HEK293T (cell line): ENCODE results near the gene CIBAR2.

Source experiments
- CTCF ChIA-PET: fragments of 350-600 bp; formaldehyde crosslinking; extraction: SDS; loops from one replicate; lab custom pipeline; 2021; ENCODE audit warnings: antibody characterized with exemption, inconsistent platforms; lab: Yijun Ruan, JAX
- POLR2A ChIA-PET: fragments of 350-600 bp; formaldehyde crosslinking; extraction: SDS; loops from one replicate; lab custom pipeline; 2020; ENCODE audit warnings: antibody characterized with exemption, inconsistent platforms; lab: Yijun Ruan, JAX
- DNase-seq: peaks from one replicate; pipeline ENCODE4 v3.0.0; 2012; ENCODE audit warnings: mixed read lengths; ENCODE audit errors: extremely low spot score
- ARNT ChIP-seq: fragments of 450-650 bp; IDR thresholded peaks from 2 replicates; pipeline ENCODE4 v1.6.1; 2017; ENCODE audit warnings: mild to moderate bottlenecking
- BHLHE40 ChIP-seq: fragments of 450-650 bp; IDR thresholded peaks from 2 replicates; pipeline ENCODE4 v1.6.1; 2016; ENCODE audit warnings: mild to moderate bottlenecking, moderate library complexity, borderline replicate concordance
- CTBP1 ChIP-seq: fragments of 450-650 bp; IDR thresholded peaks from 2 replicates; pipeline ENCODE4 v1.6.1; 2016; ENCODE audit warnings: borderline replicate concordance
- ELF4 ChIP-seq: fragments of 450-650 bp; IDR thresholded peaks from 2 replicates; pipeline ENCODE4 v1.6.1; 2017; ENCODE audit warnings: antibody characterized with exemption
- FOXA1 ChIP-seq: fragments of 450-650 bp; IDR thresholded peaks from 2 replicates; pipeline ENCODE4 v1.6.1; 2016; ENCODE audit warnings: mild to moderate bottlenecking
- FOXK2 ChIP-seq: fragments of 450-650 bp; IDR thresholded peaks from 2 replicates; pipeline ENCODE4 v1.6.1; 2016; ENCODE audit warnings: mild to moderate bottlenecking
- FOXM1 ChIP-seq: fragments of 450-650 bp; IDR thresholded peaks from 2 replicates; pipeline ENCODE4 v1.6.1; 2017; ENCODE audit warnings: mild to moderate bottlenecking, borderline replicate concordance
- HDGF ChIP-seq: fragments of 450-650 bp; IDR thresholded peaks from 2 replicates; pipeline ENCODE4 v1.6.1; 2017; ENCODE audit warnings: antibody characterized with exemption, borderline replicate concordance
- L3MBTL2 ChIP-seq: fragments of 450-650 bp; conservative IDR thresholded peaks from 2 replicates; pipeline ENCODE4 v1.6.1; 2016; ENCODE audit warnings: mild to moderate bottlenecking
- LEF1 ChIP-seq: fragments of 450-650 bp; IDR thresholded peaks from 2 replicates; pipeline ENCODE4 v1.6.1; 2017; ENCODE audit warnings: mild to moderate bottlenecking, borderline replicate concordance
- NFRKB ChIP-seq: fragments of 450-650 bp; IDR thresholded peaks from 2 replicates; pipeline ENCODE4 v1.6.1; 2016; ENCODE audit warnings: mild to moderate bottlenecking, moderate library complexity
- PKNOX1 ChIP-seq: fragments of 450-650 bp; IDR thresholded peaks from 2 replicates; pipeline ENCODE4 v1.6.1; 2016
- SP1 ChIP-seq: fragments of 450-650 bp; IDR thresholded peaks from 2 replicates; pipeline ENCODE4 v1.6.1; 2017
- SUZ12 ChIP-seq: fragments of 450-650 bp; IDR thresholded peaks from 2 replicates; pipeline ENCODE4 v1.6.1; 2016; ENCODE audit warnings: mild to moderate bottlenecking
- TARDBP ChIP-seq: fragments of 450-650 bp; IDR thresholded peaks from 2 replicates; pipeline ENCODE4 v1.6.1; 2016
- ZNF384 ChIP-seq: fragments of 450-650 bp; IDR thresholded peaks from 2 replicates; pipeline ENCODE4 v1.6.1; 2016

CIBAR2 gene

DNA sequence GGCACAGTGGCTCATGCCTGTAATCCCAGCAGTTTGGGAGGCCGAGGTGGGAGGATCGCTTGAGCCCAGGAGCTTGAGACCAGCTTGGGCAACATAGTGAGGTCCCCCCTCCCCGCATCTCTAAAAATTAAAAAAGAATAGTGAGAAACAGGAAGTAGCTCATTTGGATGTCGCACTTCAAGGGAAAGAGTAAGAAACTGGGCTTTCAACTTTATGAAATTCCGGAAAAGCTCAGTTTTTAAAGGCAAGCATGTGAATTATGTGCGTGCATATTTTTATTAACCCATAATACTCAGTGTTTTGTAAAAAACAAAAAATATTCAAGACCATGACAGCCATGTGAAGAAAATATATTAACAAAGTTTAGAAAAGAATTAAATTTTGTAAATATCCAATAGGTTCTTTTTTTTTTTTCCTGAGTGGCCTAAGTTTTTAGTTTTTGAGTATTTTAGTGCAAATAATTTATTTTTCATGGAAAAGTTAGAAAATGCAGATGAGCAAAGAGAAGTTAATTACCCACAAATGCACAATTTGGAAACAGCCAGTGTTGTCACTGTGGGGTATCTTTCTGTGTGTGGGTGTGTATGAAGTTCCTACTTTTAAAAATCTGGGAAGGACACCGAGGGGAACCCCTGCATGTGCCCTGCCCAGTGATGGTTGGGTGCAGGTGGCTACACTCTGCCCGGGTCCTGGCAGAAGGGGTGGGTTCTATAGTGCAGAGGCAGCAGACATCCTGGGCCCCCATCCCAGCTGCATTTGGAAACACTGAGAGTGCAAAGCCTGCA is 40.0 kb downstream of the CIBAR2 start:
- TF ChIP-seq CTBP1 (no peak), FOXA1 (no peak), SP1 (no peak), L3MBTL2 (no peak), TARDBP (no peak), SUZ12 (no peak), LEF1 (no peak), HDGF (no peak), ELF4 (no peak)
- ChIA-PET CTCF (no interaction called here), POLR2A (no interaction called here)
- no peak for DNase-seq

GRCh38 chr16:85069171-85069570 is 43.1 kb downstream of the CIBAR2 start:
- POLR2A ChIA-PET = no interaction called here
- CTCF ChIA-PET = no interaction called here
- TF ChIP-seq FOXK2 = no peak
- TF ChIP-seq ZNF384 = no peak
- no peak for TF ChIP-seq NFRKB
- TF ChIP-seq HDGF = no peak
- TF ChIP-seq ELF4 = no peak
- TF ChIP-seq FOXM1 = no peak
- TF ChIP-seq SUZ12 = no peak
- TF ChIP-seq LEF1 = no peak
- no peak for TF ChIP-seq L3MBTL2
- no peak for TF ChIP-seq TARDBP
- no peak for TF ChIP-seq SP1
- no peak for TF ChIP-seq BHLHE40
- no peak for TF ChIP-seq PKNOX1
- no peak for TF ChIP-seq ARNT
- TF ChIP-seq FOXA1 = no peak
- no peak for TF ChIP-seq CTBP1
- no peak for DNase-seq

- ChIA-PET POLR2A (no interaction called here), CTCF (no interaction called here)
- DNase-seq = no peak
- no peak for TF ChIP-seq LEF1
- no peak for TF ChIP-seq FOXM1
- TF ChIP-seq L3MBTL2 = no peak
- no peak for TF ChIP-seq ARNT
- TF ChIP-seq CTBP1 = no peak
- TF ChIP-seq HDGF = no peak
- TF ChIP-seq TARDBP = no peak
- no peak for TF ChIP-seq ZNF384
Observed at GRCh38 chr16:85068746-85069145, 43.5 kb downstream of the CIBAR2 start.

DNA sequence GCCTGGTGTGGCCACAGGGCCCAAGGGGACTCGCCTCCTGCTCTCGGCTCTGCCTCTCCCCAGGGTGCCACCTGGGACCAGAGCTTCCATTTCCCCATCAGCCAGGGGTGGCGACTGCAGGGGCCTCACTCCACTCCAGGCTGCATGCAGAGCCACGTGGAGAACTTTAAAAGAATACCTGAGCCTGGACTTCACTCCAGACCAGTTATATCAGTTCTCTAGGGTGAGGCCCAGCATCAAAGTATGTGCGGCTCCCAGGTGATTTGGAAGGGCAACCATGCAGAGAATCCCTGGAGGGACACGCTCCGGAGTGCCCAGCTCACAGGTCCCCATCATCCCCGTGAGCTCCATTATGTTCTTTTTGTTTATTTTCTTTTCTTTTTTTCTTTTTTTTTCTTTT is 44.8 kb downstream of the CIBAR2 start:
- TF ChIP-seq FOXA1 (no peak), ELF4 (no peak), HDGF (no peak), BHLHE40 (no peak), ARNT (no peak), FOXM1 (no peak), SP1 (no peak), LEF1 (no peak)
- DNase-seq = no peak
- POLR2A ChIA-PET = interaction anchor here (0.9 to 1.0 kb wide), 2 partner anchors 56 to 433 kb away, joined by 3 read pairs; partner anchors contain the start of gene ZDHHC7

DNA sequence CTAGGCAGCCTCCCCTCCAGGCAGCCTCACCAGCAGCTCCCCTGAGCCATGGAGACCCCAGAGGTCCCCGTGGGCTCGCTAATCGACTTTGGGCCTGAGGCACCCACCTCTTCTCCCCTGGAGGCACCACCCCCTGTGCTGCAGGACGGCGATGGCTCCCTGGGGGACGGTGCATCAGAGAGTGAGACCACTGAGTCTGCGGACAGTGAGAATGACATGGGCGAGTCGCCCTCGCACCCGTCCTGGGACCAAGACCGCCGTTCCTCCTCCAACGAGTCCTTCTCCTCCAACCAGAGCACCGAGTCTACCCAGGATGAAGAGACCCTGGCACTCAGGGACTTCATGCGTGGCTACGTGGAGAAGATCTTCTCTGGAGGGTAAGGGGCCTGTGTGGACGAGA is 45.2 kb downstream of the CIBAR2 start:
- CTCF ChIA-PET = no interaction called here
- POLR2A ChIA-PET = interaction anchor here (1.0 kb wide), 1 partner anchor 56 kb away, joined by 3 read pairs; the partner anchor contains the start of gene ZDHHC7
- no peak for DNase-seq
- no peak for TF ChIP-seq PKNOX1
- no peak for TF ChIP-seq FOXA1

More for the DNA sequence above, 44.8 kb downstream of the CIBAR2 start:
- CTCF ChIA-PET = no interaction called here

DNA sequence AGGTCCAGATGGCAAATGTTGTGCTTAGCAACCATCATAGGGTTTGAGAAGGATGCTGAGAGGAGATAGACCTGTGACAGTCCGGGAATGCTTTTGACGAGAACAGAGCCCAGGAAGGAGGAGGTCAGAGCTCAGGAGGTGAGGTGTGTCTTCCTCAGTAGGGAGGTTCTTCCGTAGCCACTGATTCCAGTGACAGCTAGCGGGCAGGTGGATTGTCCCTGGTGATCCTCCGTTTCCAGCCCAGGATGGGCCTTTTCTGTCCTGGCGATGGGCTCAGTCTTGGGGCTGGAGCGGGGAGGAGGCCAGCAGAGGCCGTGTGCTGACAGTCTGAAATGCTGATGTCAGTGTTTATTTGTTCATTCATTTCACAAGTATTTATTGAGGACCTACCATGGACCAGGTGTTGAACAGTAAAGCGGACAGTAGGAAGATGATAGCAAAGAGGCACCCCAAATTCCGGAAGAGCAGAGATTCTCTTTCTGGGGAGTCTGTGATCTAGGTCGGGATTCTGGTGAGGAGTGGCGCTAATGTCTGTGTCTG is 45.9 kb downstream of the CIBAR2 start:
- ChIA-PET CTCF (interaction anchor here (0.6 kb wide), 1 partner anchor 117 kb away, joined by 3 read pairs; no protein-coding TSS in a partner anchor), POLR2A (interaction anchor here (1.7 kb wide), 1 partner anchor 10 kb away, joined by 4 read pairs; no protein-coding TSS in a partner anchor)
- DNase-seq = no peak
- TF ChIP-seq SP1 (no peak), HDGF (no peak), FOXM1 (no peak), PKNOX1 (no peak), ARNT (no peak), FOXA1 (no peak), SUZ12 (no peak), L3MBTL2 (no peak), CTBP1 (no peak), ZNF384 (no peak), FOXK2 (no peak), TARDBP (no peak), NFRKB (no peak), LEF1 (no peak), ELF4 (no peak), BHLHE40 (no peak)
